Astrocyte of the hippocampus (primary cell): ENCODE data around the gene UVSSA.
A peak's percentile ranks its signal among the peaks of the same experiment; 100 is the strongest.
"Not testable (repeated sequence)": the region's sequence is repeated elsewhere in the genome, so short reads cannot be mapped to it uniquely, and the experiment has no call there.

Experiments
- DNase-seq: peaks from one replicate; pipeline ENCODE4 v3.0.0; 2011; ENCODE audit warnings: low read depth, low spot score

UVSSA gene

GRCh38 chr4:1395389-1395820 lies 48.4 kb downstream of the UVSSA start:
- not testable (repeated sequence) for DNase-seq

- no peak for DNase-seq
These were observed 49.2 kb downstream of the UVSSA start for GRCh38 chr4:1395941-1396805.

- DNase-seq, result no peak
These were observed 49.9 kb downstream of the UVSSA start for GRCh38 chr4:1396806-1397455.

- DNase-seq, result no peak
These were observed 51.9 kb downstream of the UVSSA start for GRCh38 chr4:1398681-1399507.

- DNase-seq, result no peak
These were observed 52.6 kb downstream of the UVSSA start for GRCh38 chr4:1399508-1400190.

GRCh38 chr4:1400191-1400805 lies 53.3 kb downstream of the UVSSA start:
- DNase-seq, result no peak

GRCh38 chr4:1400831-1401408 lies 53.9 kb downstream of the UVSSA start:
- DNase-seq, result no peak

- no peak for DNase-seq
These were observed 54.5 kb downstream of the UVSSA start for GRCh38 chr4:1401409-1402020.

GRCh38 chr4:1402021-1402515 lies 55.1 kb downstream of the UVSSA start:
- no peak for DNase-seq

GRCh38 chr4:1402516-1403091 lies 55.6 kb downstream of the UVSSA start:
- no peak for DNase-seq

- no peak for DNase-seq
These were observed 56.2 kb downstream of the UVSSA start for GRCh38 chr4:1403177-1403583.

GRCh38 chr4:1403591-1404572 lies 56.9 kb downstream of the UVSSA start:
- DNase-seq, result peak; percentile 12

GRCh38 chr4:1404573-1405253 lies 57.7 kb downstream of the UVSSA start:
- DNase-seq, result no peak

- DNase-seq, result no peak
These were observed 58.2 kb downstream of the UVSSA start for GRCh38 chr4:1405254-1405635.

- DNase-seq, result peak; percentile 19
These were observed 58.8 kb downstream of the UVSSA start for GRCh38 chr4:1405636-1406393.

- peak; percentile 15 for DNase-seq
These were observed 59.5 kb downstream of the UVSSA start, which contains the start of gene NKX1-1 for GRCh38 chr4:1406394-1406980. Gene NKX1-1, minus strand, starts transcription at chr4:1406442. Its CDS starts 0 bp downstream, at chr4:1406442.
